HG02870 (cell line): Measurements from ENCODE around the gene UGT1A3.

Source experiments
- ATAC-seq: cut with Tn5 transposase; IDR thresholded peaks from one replicate; pipeline ENCODE4 v1.9.1; 2021; ENCODE audit warnings: mild to moderate bottlenecking, moderate library complexity; ENCODE audit not compliant: unreplicated experiment

UGT1A3 gene

GRCh38 chr2:233813236-233814055, 84.6 kb downstream of the UGT1A3 start:
- ATAC-seq = no peak

- ATAC-seq = no peak
Observed at GRCh38 chr2:233814056-233814835, 85.4 kb downstream of the UGT1A3 start.

- ATAC-seq = no peak
Observed at GRCh38 chr2:233815861-233816260, 87.0 kb downstream of the UGT1A3 start.

GRCh38 chr2:233816334-233816733, 87.5 kb downstream of the UGT1A3 start:
- no peak for ATAC-seq

- no peak for ATAC-seq
Observed at GRCh38 chr2:233816771-233817170, 87.9 kb downstream of the UGT1A3 start.

GRCh38 chr2:233817361-233817911, 88.6 kb downstream of the UGT1A3 start:
- no peak for ATAC-seq

GRCh38 chr2:233817995-233818638, 89.3 kb downstream of the UGT1A3 start:
- ATAC-seq = no peak

- ATAC-seq = no peak
Observed at GRCh38 chr2:233818639-233819621, 90.1 kb downstream of the UGT1A3 start.

GRCh38 chr2:233819884-233820773, 91.3 kb downstream of the UGT1A3 start:
- no peak for ATAC-seq

GRCh38 chr2:233820774-233821105, 91.9 kb downstream of the UGT1A3 start:
- no peak for ATAC-seq

- ATAC-seq = no peak
Observed at GRCh38 chr2:233821196-233821595, 92.4 kb downstream of the UGT1A3 start.

GRCh38 chr2:233821709-233822100, 92.9 kb downstream of the UGT1A3 start:
- no peak for ATAC-seq

GRCh38 chr2:233822101-233822771, 93.4 kb downstream of the UGT1A3 start:
- no peak for ATAC-seq
